ENCODE measurements around the gene MAN2A2. TPM values are rescaled to one million over a fixed set of nuclear protein-coding genes. Genes with fewer than 3 reads are reported as not detected.

Gene MAN2A2
- total and polyA plus RNA-seq, 2 donors (not counting 3 experiments of a cell fraction or from before 2014, with no cell fraction given) = 60.9 to 77.7 TPM

DNA sequence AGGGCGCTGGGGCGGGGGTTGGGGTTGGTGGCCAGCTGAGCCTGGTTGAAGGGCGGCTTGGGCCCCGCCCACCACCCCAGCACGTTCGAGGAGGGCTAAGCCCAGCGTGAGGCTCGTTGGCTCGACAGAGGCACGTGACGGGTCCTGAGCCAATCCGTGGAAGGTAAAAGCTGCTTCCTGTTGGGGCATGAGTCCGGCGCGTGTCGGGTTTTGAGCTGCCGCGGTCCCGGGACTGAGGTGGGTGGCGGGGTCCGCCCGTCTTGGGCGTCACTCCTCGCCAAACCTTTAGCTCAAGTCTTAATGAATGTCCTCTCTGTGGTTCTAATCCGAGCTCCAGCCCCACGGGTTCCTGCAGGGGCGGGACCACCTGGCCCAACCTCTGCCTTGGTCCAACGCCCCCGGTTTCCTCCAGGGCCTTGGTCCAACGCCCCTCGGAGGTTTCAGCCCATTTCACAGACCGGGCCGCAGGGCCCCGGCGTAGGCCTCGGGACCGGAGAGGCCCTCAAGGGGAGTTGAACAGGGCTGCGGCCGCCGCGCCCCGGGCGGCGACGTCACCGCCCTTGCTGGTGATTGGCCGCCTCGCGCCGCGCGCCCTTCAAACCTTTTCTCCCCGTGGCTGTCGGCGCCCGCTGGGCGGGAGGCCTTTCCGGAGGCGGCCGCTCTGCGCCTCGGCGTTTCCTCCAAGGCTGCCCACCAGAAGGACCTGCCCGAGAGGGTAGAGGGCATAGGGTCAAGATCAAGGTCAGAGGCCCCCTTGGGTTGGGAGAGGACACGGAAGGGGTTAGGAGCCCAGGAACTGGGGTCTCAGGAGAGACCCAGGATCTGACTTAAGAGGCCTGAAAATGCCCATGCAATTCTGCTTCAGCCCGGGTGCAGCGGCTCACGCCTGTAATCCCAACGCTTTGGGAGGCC lies 51.9 kb downstream of the MAN2A2 start, which contains the start of gene RCCD1:
RCCD1 (plus strand) TSS at position 173 of the 912 bp plus-strand sequence. CDS start 1,851 bp downstream, outside the sequence.
- TF ChIP-seq POLR2A (IDR thresholded peaks at IDR 0.05; ENCODE audit: low read depth, low read length) (peak; percentile 89), CTCF (IDR thresholded peaks at IDR 0.05; ENCODE audit: extremely low read depth in 1 of 2, insufficient read depth in 1 of 2, low read depth in 1 of 2, low read length in 2 of 2) (no peak), MYC (IDR thresholded peaks at IDR 0.05; ENCODE audit: low read depth, low read length) (peak; percentile 70), MAX (IDR thresholded peaks at IDR 0.05; ENCODE audit: insufficient read depth, insufficient read length) (peak; percentile 98), GATA2 (IDR thresholded peaks at IDR 0.05; ENCODE audit: insufficient read depth, insufficient read length, low read depth, low read length) (no peak), POLR2AphosphoS5 (IDR thresholded peaks at IDR 0.05; ENCODE audit: insufficient read depth, low read depth, low read length) (peak; percentile 89), EZH2 (IDR thresholded peaks at IDR 0.05; ENCODE audit: borderline replicate concordance, low read depth, low read length, severe bottlenecking) (no peak)
- peak; percentile 92 for DNase-seq (ENCODE audit: low read depth, low spot score)
- Histone ChIP-seq H2AFZ (ENCODE audit: low read depth, low read length) (peak within 1 kb of the TSS; percentile 45), H3K27ac (ENCODE audit: insufficient read depth, low read depth, low read length) (peak within 1 kb of the TSS; percentile 96), H3K9me3 (replicated peaks; ENCODE audit: control insufficient read depth, insufficient read depth, low read length) (no peaks in the 10 kb centered on the region), H3K9me1 (replicated peaks; ENCODE audit: control insufficient read depth, extremely low read depth, insufficient read depth, low read length) (no peaks in the 10 kb centered on the region), H3K36me3 (ENCODE audit: control insufficient read depth in 2 of 2, extremely low read depth in 1 of 2, insufficient read depth in 2 of 2, low read length in 2 of 2) (peaks cover 12 to 31% of the 10 kb centered on the region in 2 experiments), H3K4me3 (replicated peaks in 1 of 3; ENCODE audit: insufficient read depth in 1 of 3, low read depth in 1 of 3, low read length in 3 of 3) (peak within 1 kb of the TSS; percentile 32 to 67 (median 63)), H3K4me1 (ENCODE audit: control insufficient read depth, extremely low read depth, insufficient read depth, low read length) (peaks cover 13% of the 10 kb centered on the region), H3K9ac (replicated peaks; ENCODE audit: extremely low read depth, insufficient read depth, low read length) (peak within 1 kb of the TSS; percentile 95), H3K4me2 (ENCODE audit: insufficient read depth, low read length) (peak within 1 kb of the TSS; percentile 82), H3K79me2 (ENCODE audit: control insufficient read depth, insufficient read depth, low read length) (peaks cover 3% of the 10 kb centered on the region), H4K20me1 (replicated peaks; ENCODE audit: control insufficient read depth, extremely low read depth, insufficient read depth, low read length) (no peaks in the 10 kb centered on the region), H3K27me3 (ENCODE audit: control insufficient read depth in 2 of 2, insufficient read depth in 2 of 2, low read length in 2 of 2) (no peaks in the 10 kb centered on the region)
- ChIA-PET CTCF (interaction anchor here (0.7 to 6.9 kb wide), 7 partner anchors 9 to 318 kb away, joined by 3 to 155 read pairs (median 19); partner anchors contain the start of genes HDDC3 and UNC45A), POLR2A (interaction anchor here (0.5 kb wide), 1 partner anchor 56 kb away, joined by 4 read pairs; no protein-coding TSS in a partner anchor)
- peak; percentile 92 for FAIRE-seq
- BruUV-seq (replicated peaks) = TSS peak; percentile 67
- intact Hi-C loops (cut with micrococcal nuclease) (loop anchor here (1.0 kb wide), 1 partner anchor 20 kb away; the partner anchor contains the start of gene UNC45A), dilution Hi-C loops (cut with MboI; ENCODE audit: extremely low pct_ligation_motif_present, low sequenced_read_pairs) (no loop called here)
